Right lobe of liver (tissue), 6 donors: ENCODE results near the gene CIC. TPM values are rescaled to one million over a fixed set of nuclear protein-coding genes. Genes with fewer than 3 reads are reported as not detected.

ENCODE experiments used
- ATAC-seq, 4 donors: fragments of 200-7000 bp; cut with Tn5 transposase; one replicate each; pipeline ENCODE4 v1.9.1; 2020; ENCODE audit warnings: mild to moderate bottlenecking in 4 of 4, moderate library complexity in 4 of 4
- DNase-seq, 3 donors: peaks; one replicate each; pipeline ENCODE4 v3.0.0-alpha.2; 2020
- H3K27ac ChIP-seq, 3 donors: fragments of 200-600 bp; one replicate each; pipeline ENCODE4 v1.8.0; 2022
- H3K27me3 ChIP-seq, 2 donors: fragments of 200-600 bp; one replicate each; pipeline ENCODE4 v1.8.0; 2022
- H3K36me3 ChIP-seq, 4 donors: fragments of 200-600 bp; sonication (generic) in 1 of 4; one replicate each; pipeline versions ENCODE4 v1.5.1 to v1.8.0; 2017 to 2022; ENCODE audit warnings: control low read depth in 1 of 4
- H3K4me1 ChIP-seq, 4 donors: fragments of 200-600 bp; sonication (generic) in 1 of 4; one replicate each; pipeline versions ENCODE4 v1.5.1 to v1.8.0; 2017 to 2022; ENCODE audit warnings: control low read depth in 1 of 4
- H3K4me3 ChIP-seq, 3 donors: fragments of 200-600 bp; one replicate each; pipeline ENCODE4 v1.8.0; 2022
- H3K9me3 ChIP-seq, 4 donors: fragments of 200-600 bp; sonication (generic) in 1 of 4; one replicate each; pipeline versions ENCODE4 v1.5.1 to v1.8.0; 2017 to 2022; ENCODE audit warnings: control low read depth in 1 of 4
- POLR2A ChIP-seq: fragments of 450-650 bp; IDR thresholded peaks from one replicate; pipeline ENCODE4 v1.6.1; 2017; ENCODE audit warnings: antibody characterized with exemption, mild to moderate bottlenecking
- WGBS: methylation state at CpG from one replicate; pipeline ENCODE4 v1.1.6; 2018; ENCODE audit warnings: low coverage, low lambda C conversion rate; ENCODE audit not compliant: insufficient coverage; ENCODE audit errors: missing lambda C conversion rate; 5-methylcytosine and 5-hydroxymethylcytosine counted together
- intact Hi-C, 2 donors: fragments of 100-400 bp; cut with DNase I; formaldehyde crosslinking; loops; one replicate each; pipeline versions ENCODE4 v1.11.2 to v1.14.1; 2022
- total RNA-seq, 6 experiments: library from RNA; depleted of rRNA in 2 of 6; stranded (reverse); fragments of >200 nt in 2 of 6; fragmentation: NEBNext Ultra II Directional in 3 of 6; extraction: Animal tissue kit (Norgen Biotek cat#: 25700) in 3 of 6; gene quantifications; one replicate each; pipeline versions ENCODE4 v1.1.0 to v1.2.4, GENCODE V29; 2016 to 2023
- TF ChIP-seq, protein P1 (sequence below), 4 donors: fragments of 200-600 bp in 3 of 4; fragments of 450-650 bp in 1 of 4; IDR thresholded peaks; one replicate each; pipeline versions ENCODE4 v1.5.1 to v1.8.0; 2016 to 2022; ENCODE audit warnings: antibody characterized with exemption in 4 of 4, mild to moderate bottlenecking in 2 of 4
- donor health status: DM: no; HTN: yes; CAD: no.
- donor health status: DM: no; HTN: no; CAD: no.
- donor health status: DM: no; HTN: no; CAD: no.
- donor health status: DM: no; HTN: yes; CAD: no.
- donor health status: DM: no; HTN: yes; CAD: no.

The CIC gene
- total RNA-seq, 6 experiments from 2014 or later: 19.9 to 53.6 (median 35.2) TPM

DNA sequence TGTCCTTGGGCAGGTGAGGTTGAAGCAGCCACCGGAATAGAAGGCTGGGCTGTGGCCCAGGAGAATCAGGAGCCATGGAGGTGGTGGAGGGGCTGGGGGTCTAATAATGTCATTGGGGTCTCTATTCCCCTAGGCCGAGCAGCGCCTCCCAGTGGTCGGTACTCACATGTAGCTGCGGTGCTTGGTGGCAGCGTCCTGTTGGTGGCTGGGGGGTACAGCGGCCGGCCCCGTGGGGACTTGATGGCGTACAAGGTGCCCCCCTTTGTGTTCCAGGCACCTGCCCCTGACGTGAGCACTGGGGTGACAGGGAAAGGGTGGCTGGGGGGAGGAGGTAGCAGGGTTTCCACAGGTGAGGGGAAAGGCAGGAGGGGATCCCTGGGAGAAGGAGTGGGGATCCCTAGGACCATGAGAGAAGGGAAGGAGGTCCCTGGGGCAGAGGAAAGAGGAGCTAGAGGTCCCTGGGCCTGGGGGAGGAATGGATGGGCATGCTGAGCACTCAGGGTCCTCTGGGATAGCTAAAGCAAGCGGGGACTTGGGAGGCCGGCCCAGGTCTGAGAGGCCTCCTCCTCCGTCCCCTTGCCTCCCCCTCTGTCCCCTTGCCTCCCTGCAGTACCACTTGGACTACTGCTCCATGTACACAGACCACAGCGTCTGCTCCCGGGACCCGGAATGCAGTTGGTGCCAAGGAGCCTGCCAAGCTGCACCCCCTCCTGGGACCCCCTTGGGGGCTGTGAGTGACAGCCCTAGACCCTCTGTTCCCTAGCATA lies 74.5 kb downstream of the CIC start:
- no peaks in the 10 kb centered on the region for H3K9me3 ChIP-seq
- DNase-seq (no peak), ATAC-seq (peak in 1 of 4 donors; percentile 34)
- TF ChIP-seq, protein P1, sequence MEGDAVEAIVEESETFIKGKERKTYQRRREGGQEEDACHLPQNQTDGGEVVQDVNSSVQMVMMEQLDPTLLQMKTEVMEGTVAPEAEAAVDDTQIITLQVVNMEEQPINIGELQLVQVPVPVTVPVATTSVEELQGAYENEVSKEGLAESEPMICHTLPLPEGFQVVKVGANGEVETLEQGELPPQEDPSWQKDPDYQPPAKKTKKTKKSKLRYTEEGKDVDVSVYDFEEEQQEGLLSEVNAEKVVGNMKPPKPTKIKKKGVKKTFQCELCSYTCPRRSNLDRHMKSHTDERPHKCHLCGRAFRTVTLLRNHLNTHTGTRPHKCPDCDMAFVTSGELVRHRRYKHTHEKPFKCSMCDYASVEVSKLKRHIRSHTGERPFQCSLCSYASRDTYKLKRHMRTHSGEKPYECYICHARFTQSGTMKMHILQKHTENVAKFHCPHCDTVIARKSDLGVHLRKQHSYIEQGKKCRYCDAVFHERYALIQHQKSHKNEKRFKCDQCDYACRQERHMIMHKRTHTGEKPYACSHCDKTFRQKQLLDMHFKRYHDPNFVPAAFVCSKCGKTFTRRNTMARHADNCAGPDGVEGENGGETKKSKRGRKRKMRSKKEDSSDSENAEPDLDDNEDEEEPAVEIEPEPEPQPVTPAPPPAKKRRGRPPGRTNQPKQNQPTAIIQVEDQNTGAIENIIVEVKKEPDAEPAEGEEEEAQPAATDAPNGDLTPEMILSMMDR (IDR thresholded peaks at IDR 0.05): no peak
- no peak for TF ChIP-seq POLR2A
- no peaks in the 10 kb centered on the region for H3K36me3 ChIP-seq
- WGBS: 86% methylated on average over 2 of the region's 17 CpGs
- no peak overlapping the region for H3K27ac ChIP-seq
- intact Hi-C loops: no loop called here
- H3K27me3 ChIP-seq: no peaks in the 10 kb centered on the region
- H3K4me3 ChIP-seq: no peak overlapping the region
- no peaks in the 10 kb centered on the region for H3K4me1 ChIP-seq

DNA sequence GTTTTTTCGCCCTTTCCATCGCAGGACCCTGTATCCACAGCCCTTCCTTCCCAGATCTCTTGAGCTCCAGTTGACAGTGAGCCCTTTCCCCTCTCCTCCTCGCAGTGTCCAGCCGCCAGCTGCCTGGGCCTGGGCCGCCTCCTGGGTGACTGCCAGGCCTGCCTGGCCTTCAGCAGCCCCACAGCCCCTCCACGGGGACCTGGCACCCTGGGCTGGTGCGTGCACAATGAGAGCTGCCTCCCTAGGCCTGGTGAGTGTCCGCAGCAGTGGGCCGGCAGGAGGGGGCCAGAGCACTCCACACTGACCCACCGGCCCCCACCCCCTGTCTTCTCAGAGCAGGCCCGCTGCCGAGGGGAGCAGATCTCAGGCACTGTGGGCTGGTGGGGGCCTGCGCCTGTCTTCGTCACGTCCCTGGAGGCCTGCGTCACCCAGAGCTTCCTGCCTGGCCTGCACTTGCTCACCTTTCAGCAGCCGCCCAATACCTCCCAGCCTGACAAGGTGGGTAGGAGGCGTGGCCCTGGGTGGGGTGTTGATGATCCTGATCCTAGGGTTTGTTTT lies 75.4 kb downstream of the CIC start:
- ATAC-seq (peak in 1 of 4 donors; percentile 39), DNase-seq (no peak)
- Histone ChIP-seq H3K27me3 (no peaks in the 10 kb centered on the region), H3K4me1 (no peaks in the 10 kb centered on the region), H3K27ac (no peak overlapping the region), H3K9me3 (no peaks in the 10 kb centered on the region), H3K36me3 (no peaks in the 10 kb centered on the region), H3K4me3 (no peak overlapping the region)
- 70% methylated on average over 5 of the region's 18 CpGs for WGBS
- TF ChIP-seq, protein P1 (IDR thresholded peaks at IDR 0.05): no peak
- no peak for TF ChIP-seq POLR2A
- intact Hi-C loops: no loop called here

Other genes starting within 250 kb of the CIC start
- gene GRIK5, start 199.0 kb upstream of the CIC start, total RNA-seq: under 1 TPM in 4 of 6 experiments, not detected in 2; 0.15 to 0.42 (median 0.17) TPM
- 1 to 10 TPM; 4.3 to 5.8 (median 4.7) TPM for gene ZNF574, start 193.1 kb upstream of the CIC start, total RNA-seq
- gene POU2F2, start 136.8 kb upstream of the CIC start, total RNA-seq: 1 to 10 TPM in 3 of 6 experiments, under 1 TPM in 3; 0.18 to 3.0 (median 1.00) TPM
- 10 to 100 TPM in 5 of 6 experiments, 1 to 10 TPM in 1; 8.1 to 18.0 (median 15.0) TPM for gene DEDD2, start 51.6 kb upstream of the CIC start, total RNA-seq
- gene ZNF526, start 48.9 kb upstream of the CIC start, total RNA-seq: 1 to 10 TPM; 1.9 to 3.9 (median 3.4) TPM
- 10 to 100 TPM; 12.3 to 14.8 (median 13.5) TPM for gene GSK3A, start 26.6 kb upstream of the CIC start, total RNA-seq
- 10 to 100 TPM; 15.4 to 35.7 (median 30.5) TPM for gene ERF, start 14.1 kb upstream of the CIC start, total RNA-seq
- under 1 TPM; 0.18 to 0.74 (median 0.21) TPM for gene PRR19, start 32.9 kb downstream of the CIC start, total RNA-seq
- gene PAFAH1B3, start 33.4 kb downstream of the CIC start, total RNA-seq: 10 to 100 TPM in 1 of 6 experiments, 1 to 10 TPM in 5; 1.6 to 10.6 (median 5.0) TPM
- under 1 TPM in 3 of 6 experiments, not detected in 3; 0.10 to 0.16 (median 0.12) TPM for gene TMEM145, start 44.1 kb downstream of the CIC start, total RNA-seq
- gene MEGF8, start 56.4 kb downstream of the CIC start, total RNA-seq: 10 to 100 TPM in 1 of 6 experiments, 1 to 10 TPM in 5; 5.5 to 11.0 (median 8.7) TPM
- gene CNFN, start 121.0 kb downstream of the CIC start, total RNA-seq: not detected
- gene LIPE, start 158.1 kb downstream of the CIC start, total RNA-seq: 1 to 10 TPM in 5 of 6 experiments, under 1 TPM in 1; 0.87 to 2.5 (median 1.8) TPM
- gene CXCL17, start 173.7 kb downstream of the CIC start, total RNA-seq: under 1 TPM in 1 of 6 experiments, not detected in 5; 0.29 TPM